Stimulated activated CD8-positive, alpha-beta memory T cell treated with anti-CD3 and anti-CD28 coated beads, Interleukin-4, amount 100 ng/mL, for 4 hours (primary cell): Measurements from ENCODE around the gene STAT1.
"Not testable (repeated sequence)": the region's sequence is repeated elsewhere in the genome, so short reads cannot be mapped to it uniquely, and the experiment has no call there.

Experiments
- DNase-seq, 2 donors: peaks; one replicate each; pipeline ENCODE4 v3.0.0-alpha.2; 2020; ENCODE audit warnings: low read depth in 2 of 2, low spot score in 1 of 2

Gene STAT1

DNA sequence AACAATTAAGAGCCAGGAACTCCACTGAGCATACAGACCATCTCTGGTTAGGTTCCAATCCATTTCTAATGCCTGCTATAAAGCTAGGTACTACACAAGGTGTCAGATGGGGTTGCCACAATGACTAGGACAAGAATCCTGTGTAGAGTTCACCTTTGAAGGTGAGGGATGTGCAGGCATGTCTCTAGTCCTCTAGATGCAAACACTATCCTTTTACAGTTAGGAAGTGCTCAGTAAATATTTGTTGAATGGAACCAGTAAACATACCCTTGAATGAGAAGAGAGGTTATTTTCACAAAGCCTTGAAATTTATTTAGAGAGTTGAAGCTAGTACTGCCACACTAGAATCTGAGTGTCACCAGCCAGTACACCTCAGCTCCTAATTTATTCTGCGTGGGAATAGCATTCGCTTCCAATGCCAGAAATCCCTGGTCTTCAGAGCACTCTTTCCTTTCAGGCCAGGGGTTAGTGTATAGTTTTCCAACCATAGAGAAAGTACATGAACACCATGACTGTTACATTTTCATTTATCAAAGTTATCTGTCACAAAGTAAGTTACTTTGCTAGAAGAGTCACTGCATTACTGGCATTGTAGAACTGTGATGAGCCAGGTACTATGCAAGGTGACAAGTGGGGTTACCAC lies 48.3 kb downstream of the STAT1 start:
- no peak for DNase-seq

DNA sequence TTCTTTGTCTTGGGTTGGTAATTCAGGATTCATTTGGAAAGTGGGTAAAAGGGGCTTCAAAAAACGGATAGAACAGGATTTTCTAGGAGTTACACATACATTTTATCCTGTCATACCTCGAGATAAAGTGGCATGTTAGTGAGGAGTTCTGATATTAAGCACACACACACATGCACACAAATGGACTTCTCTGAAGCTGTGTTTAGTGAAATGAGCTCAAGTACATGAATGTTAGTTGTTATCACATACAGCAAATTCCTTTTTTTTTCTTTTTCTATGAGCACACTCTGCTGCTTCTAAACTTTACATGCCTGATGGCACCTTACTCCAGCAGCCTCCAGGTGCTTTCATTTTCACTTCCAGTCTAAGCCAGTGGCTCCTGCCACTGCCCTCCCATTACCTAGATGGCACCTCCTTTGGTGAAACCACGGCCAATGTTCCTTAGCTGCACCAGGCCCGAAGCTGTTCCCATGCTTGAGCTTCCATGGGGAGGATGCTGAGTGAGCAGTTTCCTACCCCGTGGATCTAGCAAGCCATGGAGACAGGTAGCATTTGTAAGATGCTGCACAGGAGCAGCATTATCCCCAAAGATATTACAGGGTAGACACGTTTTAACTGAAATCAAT lies 49.7 kb downstream of the STAT1 start:
- DNase-seq: no peak

GRCh38 chr2:190963088-190963487 lies 50.9 kb downstream of the STAT1 start:
- DNase-seq: no peak

GRCh38 chr2:190961918-190962487 lies 52.0 kb downstream of the STAT1 start:
- no peak for DNase-seq

- DNase-seq: not testable (repeated sequence)
Observed at GRCh38 chr2:190961117-190961516, 52.9 kb downstream of the STAT1 start.

DNA sequence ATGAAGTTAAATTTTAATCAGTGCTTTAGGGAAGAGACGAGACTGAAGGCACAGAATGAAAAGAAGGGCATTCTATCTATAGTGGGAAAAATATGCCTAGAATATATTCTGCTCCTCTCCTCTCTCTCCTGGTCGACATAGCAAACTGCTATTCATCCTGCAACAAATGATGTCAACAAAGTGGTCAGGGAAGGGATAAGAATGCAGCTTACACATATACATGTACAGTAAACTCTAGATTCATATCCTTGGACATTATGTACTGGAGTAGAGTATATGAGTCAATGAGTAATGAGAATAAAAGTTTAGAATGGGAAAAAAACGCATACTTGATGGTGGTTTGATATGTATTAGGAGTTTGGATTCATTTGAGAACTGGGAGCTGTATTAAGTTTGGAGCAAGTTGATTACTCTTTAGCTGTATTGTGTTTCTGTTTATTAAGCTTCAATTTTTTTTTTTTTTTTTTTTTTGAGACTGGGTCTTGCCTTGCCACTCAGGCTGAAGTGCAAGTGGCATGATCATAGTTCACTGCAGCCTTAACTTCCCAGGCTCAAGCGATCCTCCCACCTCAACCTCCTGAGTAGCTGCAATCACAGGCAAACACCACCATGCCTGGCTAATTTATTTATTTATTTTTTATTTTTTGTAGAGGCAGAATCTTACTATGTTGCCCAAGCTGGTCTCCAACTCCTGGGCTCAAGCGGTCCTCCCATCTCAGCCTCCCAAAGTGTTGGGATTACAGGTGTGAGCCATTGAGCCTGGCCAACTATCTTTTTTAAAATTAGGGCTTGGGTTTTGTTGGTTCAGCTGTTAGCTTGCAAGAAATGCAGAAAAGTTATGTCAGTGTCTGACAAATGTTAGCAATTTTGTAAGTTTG lies 53.8 kb downstream of the STAT1 start:
- no peak for DNase-seq

GRCh38 chr2:190953257-190953656 lies 60.7 kb downstream of the STAT1 start:
- no peak for DNase-seq

DNA sequence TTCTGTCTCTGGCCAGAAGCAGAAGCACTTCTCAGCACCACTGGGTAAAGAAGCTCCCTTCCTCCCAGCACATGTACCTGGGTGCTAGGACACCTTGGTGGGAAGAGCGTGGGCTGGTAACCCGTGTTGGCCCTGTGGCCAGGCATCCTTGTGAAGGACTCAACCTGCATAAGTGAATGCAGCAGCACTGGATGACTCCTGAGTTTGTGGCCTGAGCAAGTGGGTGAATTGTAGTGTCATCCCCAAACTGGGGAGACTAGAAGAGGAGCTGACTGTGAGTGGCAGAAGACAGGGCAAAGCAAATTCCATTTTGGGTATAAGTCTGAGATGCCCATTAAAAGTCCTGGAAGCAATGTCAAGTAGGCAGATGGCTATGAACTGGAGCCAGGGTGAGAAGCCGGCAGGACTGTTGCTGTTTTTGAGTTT lies 63.4 kb downstream of the STAT1 start:
- no peak for DNase-seq

GRCh38 chr2:190948671-190949070 lies 65.3 kb downstream of the STAT1 start:
- no peak for DNase-seq

GRCh38 chr2:190947711-190948251 lies 66.2 kb downstream of the STAT1 start:
- no peak for DNase-seq

- DNase-seq: no peak
Observed at GRCh38 chr2:190947141-190947540, 66.8 kb downstream of the STAT1 start.

- no peak for DNase-seq
Observed at GRCh38 chr2:190943706-190944105, 70.3 kb downstream of the STAT1 start.

DNA sequence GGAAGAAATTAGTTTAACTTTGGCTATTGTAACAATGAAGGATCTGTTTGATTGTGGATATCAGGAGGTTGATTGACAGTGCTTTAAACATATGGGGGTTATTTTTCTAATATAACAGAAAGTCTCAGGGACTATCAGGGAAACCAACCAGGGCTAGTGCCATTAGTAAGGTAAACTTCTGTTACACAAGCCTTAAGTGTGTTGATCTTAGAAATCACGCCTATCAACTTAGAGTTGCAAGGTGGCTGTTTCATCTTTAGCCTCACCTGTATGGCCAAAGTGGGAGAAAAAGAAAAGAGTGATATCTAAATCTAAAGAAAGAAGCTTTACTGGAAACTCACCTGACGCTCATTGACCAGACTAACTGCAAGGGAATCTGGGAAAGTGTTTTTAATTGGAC lies 71.3 kb downstream of the STAT1 start:
- DNase-seq: no peak

GRCh38 chr2:190941571-190941970 lies 72.4 kb downstream of the STAT1 start:
- DNase-seq: no peak

DNA sequence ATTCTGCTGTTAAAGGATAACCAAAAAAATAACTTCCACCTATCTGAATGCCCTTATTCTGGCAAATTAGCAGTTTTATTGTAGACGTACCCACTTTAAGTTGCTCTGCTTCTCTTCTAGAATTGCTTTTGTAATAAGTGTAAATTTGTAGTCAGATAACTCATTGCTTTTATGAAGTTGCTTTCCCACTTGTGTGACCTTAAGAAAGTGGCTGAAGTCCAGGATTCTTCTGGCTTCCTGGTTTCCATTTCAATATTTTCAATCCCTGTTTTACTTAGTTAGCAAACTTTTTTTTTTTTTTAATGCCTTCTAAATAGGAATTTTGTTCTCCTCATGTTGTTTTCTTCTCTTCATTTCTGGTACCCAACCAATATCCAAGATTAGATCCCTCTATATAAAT lies 73.5 kb downstream of the STAT1 start:
- DNase-seq: no peak

GRCh38 chr2:190938771-190939335 lies 75.1 kb downstream of the STAT1 start:
- DNase-seq: no peak

- DNase-seq: no peak
Observed at GRCh38 chr2:190935054-190935453, 78.9 kb downstream of the STAT1 start.

- DNase-seq: no peak
Observed at GRCh38 chr2:190933361-190933760, 80.6 kb downstream of the STAT1 start.

- DNase-seq: no peak
Observed at GRCh38 chr2:190932514-190932913, 81.5 kb downstream of the STAT1 start.

DNA sequence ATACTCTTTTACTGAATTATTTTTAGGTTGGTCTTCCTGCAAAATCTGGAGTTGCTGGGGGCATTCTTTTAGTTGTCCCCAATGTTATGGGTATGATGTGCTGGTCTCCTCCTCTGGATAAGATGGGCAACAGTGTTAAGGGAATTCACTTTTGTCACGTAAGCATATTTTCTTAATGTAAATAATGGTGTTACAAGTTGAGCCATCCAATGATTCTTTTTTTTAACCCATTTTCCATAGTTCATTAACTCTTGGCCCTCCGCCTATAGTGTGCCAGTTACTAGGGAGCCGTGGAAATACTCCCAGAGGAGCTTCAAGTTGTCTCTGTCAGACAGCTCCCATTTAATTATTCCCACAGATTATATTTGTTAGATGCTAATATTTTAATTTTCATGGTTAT lies 83.6 kb downstream of the STAT1 start:
- DNase-seq: no peak

GRCh38 chr2:190929919-190930318 lies 84.1 kb downstream of the STAT1 start:
- DNase-seq: no peak
